ENCODE data around the gene LRP1B. TPM values are rescaled to one million over a fixed set of nuclear protein-coding genes. Genes with fewer than 3 reads are reported as not detected.

LRP1B gene
- total RNA-seq, 1 donor from 2014 or later: 8.8 TPM

DNA sequence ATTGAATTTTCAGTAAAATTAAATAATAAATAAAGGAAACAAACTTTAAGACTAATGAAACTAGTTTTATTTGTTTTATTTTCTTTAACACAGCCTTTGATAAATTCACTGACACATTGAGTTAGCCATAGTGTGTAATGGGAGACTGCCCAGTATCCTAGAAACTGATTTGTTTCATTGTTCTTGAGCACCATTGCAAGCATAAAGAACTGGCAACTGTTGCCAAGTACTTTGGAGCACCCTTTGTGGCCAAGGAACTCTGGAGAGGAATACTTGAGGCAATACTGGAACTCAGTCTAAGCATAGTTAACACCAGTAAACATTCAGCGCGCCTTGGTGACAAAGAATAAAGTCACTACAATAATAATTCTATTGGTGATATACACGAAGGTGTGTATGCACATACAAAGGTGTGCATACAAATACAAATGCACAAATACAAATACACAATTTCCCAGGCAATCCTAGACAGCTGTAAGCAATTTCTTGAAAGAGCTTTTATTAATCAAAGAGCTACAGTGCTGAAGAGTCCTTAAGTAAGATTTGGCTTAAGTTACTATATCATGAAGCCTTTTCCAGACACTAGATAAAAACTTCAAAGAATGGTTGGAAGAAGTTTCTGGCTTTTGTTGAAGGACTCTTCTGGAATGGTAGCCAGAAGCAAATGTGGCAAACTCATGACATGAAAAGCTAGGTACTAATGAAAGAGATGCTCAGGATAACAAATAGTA lies 1371.2 kb downstream of the LRP1B start:
- Histone ChIP-seq H3K9me3 (no peaks in the 10 kb centered on the region), H3K4me3 (no peak overlapping the region), H3K27me3 (no peaks in the 10 kb centered on the region), H3K36me3 (no peaks in the 10 kb centered on the region), H3K27ac (no peak overlapping the region), H3K4me1 (no peaks in the 10 kb centered on the region)
- TF ChIP-seq POLR2A (IDR thresholded peaks at IDR 0.05) (no peak), POLR2AphosphoS5 (IDR thresholded peaks at IDR 0.05; ENCODE audit: insufficient read depth in 1 of 2, low read depth in 1 of 2) (no peak)
- TF ChIP-seq, protein P1, sequence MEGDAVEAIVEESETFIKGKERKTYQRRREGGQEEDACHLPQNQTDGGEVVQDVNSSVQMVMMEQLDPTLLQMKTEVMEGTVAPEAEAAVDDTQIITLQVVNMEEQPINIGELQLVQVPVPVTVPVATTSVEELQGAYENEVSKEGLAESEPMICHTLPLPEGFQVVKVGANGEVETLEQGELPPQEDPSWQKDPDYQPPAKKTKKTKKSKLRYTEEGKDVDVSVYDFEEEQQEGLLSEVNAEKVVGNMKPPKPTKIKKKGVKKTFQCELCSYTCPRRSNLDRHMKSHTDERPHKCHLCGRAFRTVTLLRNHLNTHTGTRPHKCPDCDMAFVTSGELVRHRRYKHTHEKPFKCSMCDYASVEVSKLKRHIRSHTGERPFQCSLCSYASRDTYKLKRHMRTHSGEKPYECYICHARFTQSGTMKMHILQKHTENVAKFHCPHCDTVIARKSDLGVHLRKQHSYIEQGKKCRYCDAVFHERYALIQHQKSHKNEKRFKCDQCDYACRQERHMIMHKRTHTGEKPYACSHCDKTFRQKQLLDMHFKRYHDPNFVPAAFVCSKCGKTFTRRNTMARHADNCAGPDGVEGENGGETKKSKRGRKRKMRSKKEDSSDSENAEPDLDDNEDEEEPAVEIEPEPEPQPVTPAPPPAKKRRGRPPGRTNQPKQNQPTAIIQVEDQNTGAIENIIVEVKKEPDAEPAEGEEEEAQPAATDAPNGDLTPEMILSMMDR (IDR thresholded peaks at IDR 0.05): no peak
- DNase-seq (ENCODE audit: extremely low spot score in 2 of 2): no peak
- intact Hi-C loops (cut with DNase I): no loop called here

DNA sequence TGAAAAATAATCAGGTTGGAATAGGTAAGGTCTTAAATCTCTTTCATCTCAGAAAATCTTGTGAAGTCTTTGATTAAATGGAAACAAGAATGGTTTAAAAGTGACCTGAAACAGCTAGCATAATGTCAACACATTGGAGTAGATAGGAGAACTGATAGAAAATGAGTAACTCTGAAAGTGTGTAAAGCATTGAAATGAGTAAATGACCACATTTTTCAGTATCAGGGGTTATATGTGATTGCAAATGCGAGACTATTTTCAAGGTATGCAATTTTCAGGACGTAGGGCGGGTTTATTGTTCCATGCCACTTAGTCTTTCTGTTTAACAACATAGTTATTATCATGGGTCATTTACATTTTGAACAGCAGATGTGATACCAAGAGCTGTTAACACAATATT lies 1383.2 kb downstream of the LRP1B start:
- no peak for TF ChIP-seq POLR2AphosphoS5 (IDR thresholded peaks at IDR 0.05; ENCODE audit: insufficient read depth in 1 of 2, low read depth in 1 of 2)
- no peak for TF ChIP-seq POLR2A (IDR thresholded peaks at IDR 0.05)
- TF ChIP-seq, protein P1 (IDR thresholded peaks at IDR 0.05): no peak
- no peak for DNase-seq (ENCODE audit: extremely low spot score in 2 of 2)
- intact Hi-C loops (cut with DNase I): no loop called here

DNA sequence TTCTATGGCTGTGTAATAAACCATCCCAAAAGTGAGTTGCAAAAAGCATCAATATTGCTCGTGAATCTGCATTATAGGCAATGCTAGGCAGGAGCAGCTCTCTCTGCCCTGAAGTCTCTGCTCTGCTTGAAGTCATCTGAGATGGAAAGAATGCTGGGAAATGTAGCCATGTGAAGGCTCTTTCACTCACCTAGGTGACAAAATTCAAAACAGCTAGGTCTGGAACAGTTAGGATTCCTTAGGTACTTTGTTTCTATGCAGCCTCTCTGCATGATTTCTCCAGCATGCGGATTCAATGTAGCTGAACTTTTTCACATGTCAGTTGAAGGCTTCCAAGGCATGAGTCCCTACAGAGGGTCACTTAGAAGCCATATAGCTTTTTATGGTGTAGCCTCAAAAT lies 1383.7 kb downstream of the LRP1B start:
- intact Hi-C loops (cut with DNase I): no loop called here
- no peak overlapping the region for H3K4me3 ChIP-seq
- DNase-seq (ENCODE audit: extremely low spot score in 2 of 2): no peak
- no peaks in the 10 kb centered on the region for H3K4me1 ChIP-seq
- TF ChIP-seq POLR2AphosphoS5 (IDR thresholded peaks at IDR 0.05; ENCODE audit: insufficient read depth in 1 of 2, low read depth in 1 of 2) (no peak), POLR2A (IDR thresholded peaks at IDR 0.05) (no peak)
- TF ChIP-seq, protein P1 (IDR thresholded peaks at IDR 0.05): no peak
- H3K27me3 ChIP-seq: no peaks in the 10 kb centered on the region
- no peaks in the 10 kb centered on the region for H3K9me3 ChIP-seq
- no peak overlapping the region for H3K27ac ChIP-seq
- no peaks in the 10 kb centered on the region for H3K36me3 ChIP-seq

More for the DNA sequence above, 1383.2 kb downstream of the LRP1B start:
- no peak overlapping the region for H3K4me3 ChIP-seq
- H3K4me1 ChIP-seq: no peaks in the 10 kb centered on the region
- H3K36me3 ChIP-seq: no peaks in the 10 kb centered on the region
- no peaks in the 10 kb centered on the region for H3K27me3 ChIP-seq
- no peak overlapping the region for H3K27ac ChIP-seq
- no peaks in the 10 kb centered on the region for H3K9me3 ChIP-seq

DNA sequence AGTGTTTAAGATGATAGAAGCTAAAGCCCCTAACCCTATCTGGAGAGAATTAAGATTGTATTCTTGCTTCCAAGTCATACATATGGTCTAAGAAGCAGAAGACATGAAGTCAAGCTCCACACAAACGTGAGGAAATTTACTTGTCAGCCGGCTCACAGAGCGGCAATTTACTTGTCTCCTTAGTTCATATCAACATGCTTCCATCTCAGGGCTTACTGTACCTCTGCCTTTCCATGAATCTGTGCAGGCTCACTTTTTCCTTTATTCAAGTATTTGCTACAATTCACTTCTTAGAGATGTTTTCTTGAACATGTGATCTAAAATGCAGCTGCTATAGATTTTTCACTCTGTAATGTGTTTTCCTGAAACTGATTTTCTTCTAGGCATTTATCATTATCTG lies 1386.4 kb downstream of the LRP1B start:
- TF ChIP-seq POLR2A (IDR thresholded peaks at IDR 0.05) (no peak), POLR2AphosphoS5 (IDR thresholded peaks at IDR 0.05; ENCODE audit: insufficient read depth in 1 of 2, low read depth in 1 of 2) (no peak)
- TF ChIP-seq, protein P1 (IDR thresholded peaks at IDR 0.05): no peak
- Histone ChIP-seq H3K27me3 (no peaks in the 10 kb centered on the region), H3K36me3 (no peaks in the 10 kb centered on the region), H3K4me1 (no peaks in the 10 kb centered on the region), H3K9me3 (no peaks in the 10 kb centered on the region), H3K4me3 (no peak overlapping the region), H3K27ac (no peak overlapping the region)
- DNase-seq (ENCODE audit: extremely low spot score in 2 of 2): no peak
- intact Hi-C loops (cut with DNase I): no loop called here

DNA sequence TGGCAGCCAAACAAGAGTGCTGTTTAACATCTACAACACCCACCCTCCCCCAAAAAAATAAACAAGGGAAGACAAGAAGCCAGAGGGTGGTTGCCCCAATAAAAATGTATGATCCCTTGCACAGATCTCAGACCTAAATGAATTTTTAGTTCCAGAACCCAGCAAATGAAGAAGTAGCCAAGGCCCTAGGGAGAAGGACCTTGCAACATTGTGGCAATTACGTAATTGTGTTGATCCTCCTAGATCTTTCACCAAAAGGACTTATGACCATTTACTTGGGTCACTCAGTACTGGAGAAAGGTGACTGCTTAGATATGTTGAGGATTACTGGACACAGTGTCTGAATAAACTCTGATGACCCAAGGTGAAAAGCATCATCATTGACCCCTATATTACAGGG lies 1393.8 kb downstream of the LRP1B start:
- DNase-seq (ENCODE audit: extremely low spot score in 2 of 2): no peak
- H3K4me3 ChIP-seq: no peak overlapping the region
- TF ChIP-seq POLR2A (IDR thresholded peaks at IDR 0.05) (no peak), POLR2AphosphoS5 (IDR thresholded peaks at IDR 0.05; ENCODE audit: insufficient read depth in 1 of 2, low read depth in 1 of 2) (no peak)
- TF ChIP-seq, protein P1 (IDR thresholded peaks at IDR 0.05): no peak
- intact Hi-C loops (cut with DNase I): no loop called here
- no peaks in the 10 kb centered on the region for H3K9me3 ChIP-seq
- no peaks in the 10 kb centered on the region for H3K27me3 ChIP-seq
- H3K4me1 ChIP-seq: no peaks in the 10 kb centered on the region
- H3K36me3 ChIP-seq: no peaks in the 10 kb centered on the region
- H3K27ac ChIP-seq: no peak overlapping the region

All from vagina (tissue), 2 donors.